GM18511 (cell line): Measurements from ENCODE around the gene STARD5.

Experiments used
- ATAC-seq: cut with Tn5 transposase; IDR thresholded peaks from one replicate; pipeline ENCODE4 v1.9.1; 2021; ENCODE audit warnings: mild to moderate bottlenecking, moderate library complexity; ENCODE audit not compliant: unreplicated experiment

Gene STARD5

DNA sequence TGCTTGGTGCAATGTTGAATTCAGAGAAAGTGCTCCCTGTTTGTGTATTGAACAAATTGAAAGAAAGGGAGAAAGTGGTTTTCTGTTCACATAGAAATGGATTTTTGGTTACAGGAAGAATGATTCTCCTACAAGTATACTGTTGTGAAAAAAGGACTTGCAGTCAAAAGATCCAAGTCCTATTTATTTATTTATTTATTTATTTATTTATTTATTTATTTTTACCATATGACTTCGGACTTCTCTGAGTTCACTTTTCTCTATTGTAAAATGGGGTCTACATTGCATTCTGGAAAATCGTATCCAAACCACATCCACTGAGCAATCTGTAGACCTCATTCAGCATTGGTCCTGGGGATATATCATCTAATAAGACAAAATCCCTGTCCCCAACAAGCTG, 46.1 kb downstream of the STARD5 start:
- ATAC-seq = no peak

GRCh38 chr15:81276967-81277366, 47.0 kb downstream of the STARD5 start:
- no peak for ATAC-seq

- ATAC-seq = no peak
Observed at GRCh38 chr15:81275711-81276392, 48.1 kb downstream of the STARD5 start.

DNA sequence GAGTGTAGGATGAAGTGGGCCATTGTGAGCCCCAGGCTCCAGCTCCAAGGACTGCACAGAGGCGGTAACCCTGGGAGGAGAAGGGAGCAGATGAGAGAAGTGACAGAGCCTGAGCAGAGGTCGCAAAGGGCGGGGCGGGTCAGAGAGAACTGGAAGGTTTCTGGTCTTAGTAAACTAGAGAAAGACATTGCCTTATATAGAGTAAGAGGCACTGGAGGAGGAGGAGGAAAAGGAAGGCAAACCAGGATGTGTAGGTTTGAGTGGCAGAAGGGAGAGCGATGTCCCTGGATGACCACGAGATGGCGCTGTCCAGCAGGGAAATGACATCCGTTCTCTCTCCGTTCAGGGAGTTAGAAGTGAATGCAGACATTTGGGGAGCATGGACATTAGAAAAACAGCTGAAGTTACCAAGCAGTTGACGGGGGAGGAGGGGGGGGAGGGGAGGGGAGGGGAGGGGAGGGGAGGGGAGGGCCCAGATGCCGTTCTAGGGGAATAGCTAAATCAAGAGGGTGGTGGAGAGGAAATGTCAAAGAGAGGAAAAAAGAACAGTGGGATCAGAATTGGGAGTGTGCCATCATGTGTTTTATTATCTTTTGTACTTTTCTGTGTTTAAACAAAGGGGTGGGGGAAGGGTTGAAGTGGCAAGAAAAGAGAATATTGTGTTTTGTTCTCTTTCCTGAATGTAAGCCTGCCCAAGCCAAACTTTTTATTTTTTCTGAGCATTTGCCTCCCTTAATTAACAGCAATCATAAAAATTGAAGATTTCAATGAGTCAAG, 48.8 kb downstream of the STARD5 start:
- ATAC-seq = peak; percentile 90

GRCh38 chr15:81274255-81274654, 49.7 kb downstream of the STARD5 start:
- no peak for ATAC-seq

GRCh38 chr15:81273855-81274254, 50.1 kb downstream of the STARD5 start:
- ATAC-seq = no peak

DNA sequence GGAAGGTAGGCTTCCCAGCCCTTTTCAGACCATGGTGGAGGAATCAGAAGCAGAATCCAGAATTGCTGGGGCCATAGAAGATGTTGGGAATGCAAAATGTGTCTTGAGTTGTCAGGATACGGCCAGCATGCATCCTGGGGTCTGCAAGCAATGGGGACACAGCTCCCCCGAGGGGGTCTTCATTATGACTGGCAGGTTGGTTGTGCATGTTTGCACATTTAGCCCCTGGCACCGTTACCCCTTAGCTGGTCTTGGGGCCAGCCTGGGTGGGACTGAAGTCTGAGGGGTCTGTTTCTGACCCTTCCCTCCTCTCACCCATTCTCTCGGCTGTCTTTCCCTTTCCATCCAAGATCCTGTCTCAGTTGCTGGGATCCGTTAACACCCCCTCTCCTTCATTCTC, 50.7 kb downstream of the STARD5 start:
- no peak for ATAC-seq

- no peak for ATAC-seq
Observed at GRCh38 chr15:81271761-81272644, 51.9 kb downstream of the STARD5 start.

GRCh38 chr15:81270781-81271491, 53.0 kb downstream of the STARD5 start:
- no peak for ATAC-seq

DNA sequence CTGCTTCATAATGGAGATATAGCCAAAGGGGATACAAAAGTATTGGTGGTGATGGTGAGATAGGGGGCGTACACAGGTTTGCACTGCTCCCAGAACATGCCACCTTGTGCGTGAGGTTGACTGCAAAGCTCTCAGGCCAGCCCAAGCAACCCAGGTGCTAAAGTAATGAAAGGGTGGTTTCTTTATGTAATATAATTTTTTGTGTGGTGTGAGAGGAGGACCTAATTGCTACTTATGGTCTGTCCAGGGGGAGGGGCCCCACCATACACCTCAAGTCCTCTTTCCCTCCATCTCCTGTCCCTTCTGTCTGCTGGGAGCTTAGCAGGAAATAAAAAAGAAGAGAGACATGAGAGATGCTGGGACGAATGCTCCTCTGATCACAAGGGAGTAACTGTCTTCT, 53.8 kb downstream of the STARD5 start:
- no peak for ATAC-seq

GRCh38 chr15:81268881-81269601, 54.9 kb downstream of the STARD5 start:
- no peak for ATAC-seq

GRCh38 chr15:81268340-81268739, 55.6 kb downstream of the STARD5 start:
- no peak for ATAC-seq

DNA sequence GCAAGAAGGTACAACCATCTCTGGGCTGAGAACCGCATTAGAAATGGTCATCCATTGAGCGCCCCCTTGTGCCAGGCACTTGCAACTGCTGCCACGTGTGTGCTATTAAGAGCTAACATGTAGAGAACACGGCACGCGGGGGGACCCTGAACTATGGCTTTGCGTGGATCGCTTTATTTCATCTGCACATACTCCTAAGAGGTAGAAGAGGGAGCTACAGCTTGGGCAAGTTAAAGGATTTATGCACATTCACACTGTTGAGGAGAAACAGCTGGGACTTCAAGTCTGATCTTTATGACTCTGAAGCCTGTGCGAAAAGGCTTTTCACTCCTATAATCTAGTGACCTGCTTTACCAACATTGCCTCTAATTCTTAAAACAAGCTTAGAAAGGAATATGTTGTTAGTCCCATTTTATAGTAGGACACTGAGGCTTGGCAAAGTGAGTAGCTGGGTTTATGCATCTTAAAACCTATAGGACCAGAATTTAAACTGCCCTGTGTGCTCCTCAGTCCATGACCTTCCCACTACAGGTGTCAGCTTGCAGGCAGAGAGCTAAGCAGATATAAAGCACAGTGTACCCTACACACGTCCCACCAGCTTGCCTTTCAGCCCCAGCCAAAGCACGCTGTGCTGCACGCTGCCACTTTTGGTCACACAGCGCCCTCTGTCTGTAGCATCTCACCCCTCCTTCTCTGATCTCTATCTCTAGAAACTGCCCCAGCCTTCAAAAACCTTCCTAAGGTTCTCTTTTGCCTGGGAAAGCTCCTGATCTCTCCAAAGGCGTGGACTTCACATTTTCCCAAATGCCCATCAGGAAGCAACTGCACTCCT, 57.8 kb downstream of the STARD5 start:
- ATAC-seq = peak; percentile 89

DNA sequence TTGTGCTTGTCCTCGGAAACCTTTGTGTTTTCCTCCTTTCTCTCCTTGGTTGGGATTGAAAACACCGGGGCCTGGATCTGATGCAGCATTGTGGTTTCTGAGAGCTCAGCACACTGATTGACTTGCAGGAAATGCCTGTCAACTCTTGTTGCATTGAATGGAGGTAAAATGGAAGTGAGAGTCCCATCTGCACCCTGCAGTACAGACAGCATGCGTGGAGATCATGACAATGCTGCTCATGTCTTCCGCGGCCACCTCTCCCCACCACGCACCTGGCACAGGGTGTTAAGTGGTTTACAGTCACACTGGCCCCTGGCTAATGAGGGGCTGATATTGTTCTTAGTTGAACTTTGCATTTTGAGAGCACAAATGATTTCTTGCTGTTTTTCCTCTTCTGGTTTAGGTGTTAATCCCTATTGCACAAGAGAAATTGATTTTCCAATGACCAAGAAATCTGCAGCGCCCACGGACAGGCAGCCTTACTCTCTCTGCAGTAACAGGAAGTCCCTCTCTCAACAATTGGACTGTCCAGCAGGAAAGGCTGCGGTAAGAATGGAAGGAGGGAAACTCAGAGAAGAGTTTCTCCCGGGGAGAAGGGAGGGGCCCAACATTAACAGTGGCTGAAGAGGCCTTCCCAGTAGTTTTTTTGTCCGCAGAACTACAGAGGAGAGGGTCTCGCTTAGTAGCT, 58.5 kb downstream of the STARD5 start:
- ATAC-seq = peak; percentile 53

- no peak for ATAC-seq
Observed at GRCh38 chr15:81264072-81264857, 59.7 kb downstream of the STARD5 start.

DNA sequence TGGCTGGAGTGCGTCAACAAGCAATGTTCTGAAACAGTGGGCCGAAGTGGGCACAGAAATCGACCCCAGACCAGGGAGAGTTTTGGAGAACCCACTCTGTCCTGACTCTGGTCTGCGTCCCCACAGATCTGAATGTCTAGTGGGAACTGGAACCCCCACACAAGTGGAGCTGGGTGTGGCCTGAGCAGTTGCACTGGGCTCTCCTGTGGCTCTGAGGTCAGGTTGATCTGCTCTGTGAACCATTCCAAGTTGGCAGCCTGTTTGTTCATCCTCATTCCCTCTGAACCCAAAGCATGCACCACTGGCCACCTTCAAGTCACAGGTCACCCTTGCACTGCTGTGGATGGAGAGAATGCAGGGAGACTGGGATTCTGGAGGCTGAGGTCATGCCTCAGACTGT, 60.5 kb downstream of the STARD5 start:
- no peak for ATAC-seq

- ATAC-seq = no peak
Observed at GRCh38 chr15:81261172-81261811, 62.6 kb downstream of the STARD5 start.
